ENCODE results near the gene XYLT1. TPM values are rescaled to one million over a fixed set of nuclear protein-coding genes. Genes with fewer than 3 reads are reported as not detected.

XYLT1 gene
- polyA plus RNA-seq, 1 donor (not counting 4 experiments of a cell fraction or from before 2014, with no cell fraction given), result 4.4 TPM

GRCh38 chr16:17083628-17084027 lies 387.1 kb downstream of the XYLT1 start:
- no peak overlapping the region for H3K9ac ChIP-seq (ENCODE audit: control insufficient read depth, extremely low read depth, insufficient read depth, low read length)
- FAIRE-seq (no peak), DNase-seq (ENCODE audit: low read depth, low spot score) (no peak)
- H3K9me3 ChIP-seq (ENCODE audit: control insufficient read depth, low read depth, low read length), result no peaks in the 10 kb centered on the region
- no peaks in the 10 kb centered on the region for H3K4me1 ChIP-seq (ENCODE audit: control insufficient read depth, extremely low read depth, insufficient read depth, low read length)
- H3K79me2 ChIP-seq (ENCODE audit: control insufficient read depth, insufficient read depth, low read length), result no peaks in the 10 kb centered on the region
- H3K27ac ChIP-seq (ENCODE audit: control insufficient read depth, insufficient read depth, low read length), result no peak overlapping the region
- H2AFZ ChIP-seq (ENCODE audit: control insufficient read depth, low read length), result no peak overlapping the region
- no peaks in the 10 kb centered on the region for H3K36me3 ChIP-seq (ENCODE audit: control insufficient read depth in 2 of 2, extremely low read depth in 1 of 2, insufficient read depth in 2 of 2, low read length in 2 of 2)
- no peaks in the 10 kb centered on the region for H3K27me3 ChIP-seq (ENCODE audit: control insufficient read depth, extremely low read depth, insufficient read depth, low read length)
- dilution Hi-C loops (cut with MboI; ENCODE audit: extremely low pct_ligation_motif_present, low sequenced_read_pairs), result no loop called here
- TF ChIP-seq EZH2 (IDR thresholded peaks at IDR 0.05; ENCODE audit: low read length) (no peak), CTCF (optimal IDR thresholded peaks at IDR 0.05 in 1 of 3, IDR thresholded peaks at IDR 0.05 in 1 of 3, conservative IDR thresholded peaks at IDR 0.05 in 1 of 3; ENCODE audit: extremely low read depth in 1 of 3, insufficient read depth in 2 of 3, low read length in 3 of 3) (no peak)
- no peak overlapping the region for H3K4me3 ChIP-seq (ENCODE audit: control insufficient read depth in 2 of 3, extremely low read depth in 1 of 3, insufficient read depth in 2 of 3, low read depth in 1 of 3, low read length in 3 of 3)
- H4K20me1 ChIP-seq (ENCODE audit: control insufficient read depth, extremely low read depth, insufficient read depth, low read length), result no peaks in the 10 kb centered on the region
- H3K9me1 ChIP-seq (ENCODE audit: control insufficient read depth, extremely low read depth, insufficient read depth, low read length), result no peaks in the 10 kb centered on the region
- H3K4me2 ChIP-seq (ENCODE audit: control insufficient read depth, extremely low read depth, insufficient read depth, low read depth, low read length), result no peak overlapping the region

- H2AFZ ChIP-seq (ENCODE audit: control insufficient read depth, low read length), result no peak overlapping the region
- no peak overlapping the region for H3K27ac ChIP-seq (ENCODE audit: control insufficient read depth, insufficient read depth, low read length)
- H3K9me1 ChIP-seq (ENCODE audit: control insufficient read depth, extremely low read depth, insufficient read depth, low read length), result no peaks in the 10 kb centered on the region
- no peaks in the 10 kb centered on the region for H3K27me3 ChIP-seq (ENCODE audit: control insufficient read depth, extremely low read depth, insufficient read depth, low read length)
- dilution Hi-C loops (cut with MboI; ENCODE audit: extremely low pct_ligation_motif_present, low sequenced_read_pairs), result no loop called here
- no peak for TF ChIP-seq EZH2 (IDR thresholded peaks at IDR 0.05; ENCODE audit: low read length)
- TF ChIP-seq CTCF (optimal IDR thresholded peaks at IDR 0.05 in 1 of 3, IDR thresholded peaks at IDR 0.05 in 1 of 3, conservative IDR thresholded peaks at IDR 0.05 in 1 of 3; ENCODE audit: extremely low read depth in 1 of 3, insufficient read depth in 2 of 3, low read length in 3 of 3), result no peak
- no peaks in the 10 kb centered on the region for H3K79me2 ChIP-seq (ENCODE audit: control insufficient read depth, insufficient read depth, low read length)
- H3K4me1 ChIP-seq (ENCODE audit: control insufficient read depth, extremely low read depth, insufficient read depth, low read length), result no peaks in the 10 kb centered on the region
- no peaks in the 10 kb centered on the region for H3K36me3 ChIP-seq (ENCODE audit: control insufficient read depth in 2 of 2, extremely low read depth in 1 of 2, insufficient read depth in 2 of 2, low read length in 2 of 2)
- no peaks in the 10 kb centered on the region for H3K9me3 ChIP-seq (ENCODE audit: control insufficient read depth, low read depth, low read length)
- DNase-seq (ENCODE audit: low read depth, low spot score), result no peak
- H4K20me1 ChIP-seq (ENCODE audit: control insufficient read depth, extremely low read depth, insufficient read depth, low read length), result no peaks in the 10 kb centered on the region
- H3K4me3 ChIP-seq (ENCODE audit: control insufficient read depth in 2 of 3, extremely low read depth in 1 of 3, insufficient read depth in 2 of 3, low read depth in 1 of 3, low read length in 3 of 3), result no peak overlapping the region
- no peak overlapping the region for H3K9ac ChIP-seq (ENCODE audit: control insufficient read depth, extremely low read depth, insufficient read depth, low read length)
- FAIRE-seq, result no peak
- no peak overlapping the region for H3K4me2 ChIP-seq (ENCODE audit: control insufficient read depth, extremely low read depth, insufficient read depth, low read depth, low read length)
Observed at GRCh38 chr16:17082095-17082882, 388.5 kb downstream of the XYLT1 start.
